ENCODE data around the gene PCMT1.
"Not testable (repeated sequence)": the region's sequence is repeated elsewhere in the genome, so short reads cannot be mapped to it uniquely, and the experiment has no call there.

Gene PCMT1

DNA sequence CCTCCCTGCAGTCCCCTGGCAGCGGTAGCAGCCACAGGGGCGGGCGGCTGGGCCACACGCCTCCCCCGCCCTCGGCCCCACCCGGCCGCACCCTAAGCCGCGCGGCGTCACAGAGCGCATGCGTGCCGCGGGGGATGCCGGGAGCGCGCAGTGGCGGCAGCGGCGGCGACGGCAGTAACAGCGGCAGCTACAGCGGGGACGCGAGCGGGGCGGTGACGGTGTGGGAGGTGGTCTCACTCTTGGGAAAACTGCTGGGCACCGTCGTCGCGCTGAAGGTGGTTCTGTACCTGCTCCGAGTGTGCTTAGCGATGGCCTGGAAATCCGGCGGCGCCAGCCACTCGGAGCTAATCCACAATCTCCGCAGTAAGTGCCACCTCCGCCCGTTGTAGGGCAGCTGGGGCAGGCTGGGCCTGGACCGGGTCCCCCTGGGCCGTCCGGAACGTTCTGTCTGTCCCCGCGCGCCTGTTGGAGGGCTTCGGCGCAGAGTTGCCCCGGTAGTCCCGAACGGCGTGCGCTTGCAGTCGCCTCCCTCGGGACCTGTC is at the start of gene PCMT1:
Gene PCMT1 (plus strand): TSS at position 148 of the 542 bp plus-strand sequence. CDS start 161 bp downstream, at position 309.
- DNase-seq (ENCODE audit: low read depth): peak; percentile 80

DNA sequence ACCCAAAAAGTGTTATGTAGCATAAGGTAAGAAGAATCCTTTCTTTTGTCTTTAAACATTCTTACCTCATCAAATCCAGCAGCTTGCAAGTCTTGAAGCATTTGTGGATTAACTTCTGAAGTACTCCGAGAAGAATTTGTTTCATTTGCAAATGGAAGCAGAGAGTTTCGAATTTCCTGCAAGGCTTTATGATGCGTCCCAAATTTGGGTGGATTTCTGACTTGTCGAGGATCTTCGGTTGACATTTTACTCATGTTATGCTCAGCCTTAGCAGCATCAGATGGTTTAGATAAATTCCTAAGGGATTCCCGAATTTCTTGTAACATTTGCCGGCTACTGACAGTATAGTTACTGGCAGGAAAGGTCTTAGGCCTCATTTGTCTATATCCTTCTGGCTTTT is 47.8 kb upstream of the PCMT1 start:
- DNase-seq (ENCODE audit: low read depth): no peak

DNA sequence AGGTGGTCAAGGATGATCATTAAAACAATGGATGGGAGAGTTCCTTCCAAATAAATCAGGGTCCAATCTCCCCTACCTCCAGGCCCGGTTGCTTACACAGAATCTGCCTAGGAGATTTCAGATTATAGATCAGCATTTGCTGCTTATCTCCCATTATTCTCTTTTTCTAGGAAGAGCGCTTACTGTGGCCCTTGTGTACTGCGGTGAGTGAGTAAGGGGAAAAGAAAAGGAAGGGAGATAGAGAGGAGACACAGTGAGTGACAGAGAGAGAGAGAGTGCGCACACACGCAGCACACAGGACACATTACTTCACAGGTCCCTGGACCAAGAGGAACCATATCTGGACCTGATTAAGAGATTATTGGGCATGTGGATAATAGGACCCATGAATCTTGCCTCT is 37.8 kb upstream of the PCMT1 start:
- no peak for DNase-seq (ENCODE audit: low read depth)

GRCh38 chr6:149714442-149714841 is 35.1 kb upstream of the PCMT1 start:
- DNase-seq (ENCODE audit: low read depth): no peak

- no peak for DNase-seq (ENCODE audit: low read depth)
These were observed 33.2 kb upstream of the PCMT1 start for GRCh38 chr6:149716181-149716963.

DNA sequence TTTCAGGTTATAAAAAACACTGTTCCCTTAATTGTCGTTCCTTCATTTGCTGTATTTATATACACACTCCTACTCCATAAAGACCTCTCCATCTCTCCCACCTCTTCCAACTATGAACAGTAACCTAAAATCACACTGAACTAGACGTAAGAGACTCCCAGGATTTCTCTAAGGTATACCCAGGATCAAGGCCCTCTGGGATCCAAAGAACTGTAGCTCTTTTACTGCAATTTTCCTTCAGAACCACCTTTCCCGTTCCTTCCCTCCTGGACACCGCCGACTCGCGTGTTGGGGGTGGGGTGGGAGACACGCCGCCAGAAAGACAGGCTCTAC is 32.3 kb upstream of the PCMT1 start:
- DNase-seq (ENCODE audit: low read depth): no peak

GRCh38 chr6:149717588-149718458 is 31.7 kb upstream of the PCMT1 start, which contains the start of gene LATS1:
LATS1 (minus strand) TSS chr6:149718101; CDS start chr6:149702126, 15,975 bp downstream.
- peak; percentile 84 for DNase-seq (ENCODE audit: low read depth)

GRCh38 chr6:149719531-149719930 is 30.0 kb upstream of the PCMT1 start:
- no peak for DNase-seq (ENCODE audit: low read depth)

GRCh38 chr6:149723262-149723661 is 26.3 kb upstream of the PCMT1 start:
- no peak for DNase-seq (ENCODE audit: low read depth)

DNA sequence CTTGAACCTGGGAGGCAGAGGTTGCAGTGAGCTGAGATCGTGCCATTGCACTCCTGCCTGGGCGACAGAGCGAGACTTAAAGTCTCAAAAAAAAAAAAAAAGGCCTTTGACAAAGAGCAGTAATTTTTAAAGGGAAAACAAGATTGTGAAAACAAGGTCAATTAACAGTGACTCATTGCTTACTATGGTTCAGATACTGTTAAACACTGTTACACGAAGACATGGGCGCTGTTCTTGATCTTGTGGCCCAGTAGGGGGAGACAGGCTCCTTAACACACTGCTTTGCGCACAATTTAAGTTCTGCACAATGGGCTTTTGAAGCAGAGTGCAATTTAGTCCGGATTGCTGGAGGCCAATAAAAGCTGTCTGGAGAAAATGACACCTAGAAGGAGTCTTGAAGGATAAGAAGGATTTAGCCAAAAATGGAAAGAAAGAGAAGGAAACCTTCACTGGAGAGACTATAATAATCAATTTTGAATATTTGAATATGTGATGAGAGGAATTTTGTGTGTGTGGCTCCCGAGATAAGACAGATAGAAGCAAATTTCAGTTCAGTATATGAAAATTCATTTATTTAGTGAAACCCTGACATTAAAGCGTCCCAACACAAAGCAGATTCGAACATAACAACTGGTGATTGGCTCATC is 25.6 kb upstream of the PCMT1 start:
- DNase-seq (ENCODE audit: low read depth): peak; percentile 68

- DNase-seq (ENCODE audit: low read depth): no peak
These were observed 23.8 kb upstream of the PCMT1 start for GRCh38 chr6:149725785-149726184.

DNA sequence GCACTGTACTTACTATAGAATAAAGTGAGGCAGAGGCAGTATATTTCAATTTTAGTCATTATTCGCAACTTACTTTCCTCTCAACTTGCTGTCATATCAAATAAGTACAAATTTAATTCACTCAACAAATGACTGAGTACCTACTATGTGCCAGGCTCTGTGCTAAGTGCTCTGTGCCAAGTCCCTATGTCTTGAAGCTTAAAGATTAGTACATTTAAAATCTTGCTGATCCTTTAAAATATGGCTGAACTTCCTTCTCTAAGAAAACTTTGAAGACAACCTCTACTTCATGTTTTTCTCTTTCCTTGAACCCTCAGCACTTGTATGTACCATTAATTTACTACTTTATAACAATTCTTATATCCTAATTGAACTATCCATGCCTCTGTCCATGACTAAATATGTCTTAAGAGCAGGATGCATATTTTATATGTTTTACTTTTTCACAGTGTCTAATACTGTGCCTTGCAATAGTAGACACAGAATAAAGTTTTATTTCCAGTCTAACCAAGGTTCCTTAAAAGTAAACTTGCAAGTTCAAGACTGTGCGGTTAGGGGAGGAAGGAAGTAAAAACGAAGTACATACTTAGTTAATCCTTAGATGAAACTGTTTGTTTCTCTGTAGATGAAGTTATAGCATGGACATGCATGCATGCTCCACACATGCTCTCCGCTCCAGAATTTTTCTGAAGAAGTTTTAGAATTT is 21.6 kb upstream of the PCMT1 start:
- DNase-seq (ENCODE audit: low read depth): no peak

- DNase-seq (ENCODE audit: low read depth): no peak
These were observed 20.9 kb upstream of the PCMT1 start for GRCh38 chr6:149728499-149729234.

GRCh38 chr6:149729824-149730223 is 19.7 kb upstream of the PCMT1 start:
- no peak for DNase-seq (ENCODE audit: low read depth)

- no peak for DNase-seq (ENCODE audit: low read depth)
These were observed 16.3 kb upstream of the PCMT1 start for GRCh38 chr6:149733089-149733720.

DNA sequence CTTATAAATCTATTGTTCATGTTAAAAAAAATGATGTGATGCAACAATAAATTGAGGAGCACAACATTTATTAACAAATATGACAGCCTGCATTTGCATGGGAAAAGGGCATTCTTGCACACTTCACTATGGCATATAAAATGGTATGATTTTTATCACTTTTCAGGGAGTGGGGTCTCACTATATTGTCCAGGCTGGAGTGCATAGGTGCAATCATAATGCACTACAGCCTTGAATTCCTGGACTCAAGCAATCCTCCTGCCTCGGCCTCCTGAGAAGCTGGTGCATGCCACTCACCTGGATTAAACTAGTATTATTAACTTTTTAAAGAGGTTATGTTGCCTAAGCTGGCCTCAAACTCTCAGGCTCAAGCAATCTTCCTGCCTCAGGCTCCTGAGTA is 14.6 kb upstream of the PCMT1 start:
- no peak for DNase-seq (ENCODE audit: low read depth)

GRCh38 chr6:149745252-149745651 is 4.3 kb upstream of the PCMT1 start:
- DNase-seq (ENCODE audit: low read depth): not testable (repeated sequence)

DNA sequence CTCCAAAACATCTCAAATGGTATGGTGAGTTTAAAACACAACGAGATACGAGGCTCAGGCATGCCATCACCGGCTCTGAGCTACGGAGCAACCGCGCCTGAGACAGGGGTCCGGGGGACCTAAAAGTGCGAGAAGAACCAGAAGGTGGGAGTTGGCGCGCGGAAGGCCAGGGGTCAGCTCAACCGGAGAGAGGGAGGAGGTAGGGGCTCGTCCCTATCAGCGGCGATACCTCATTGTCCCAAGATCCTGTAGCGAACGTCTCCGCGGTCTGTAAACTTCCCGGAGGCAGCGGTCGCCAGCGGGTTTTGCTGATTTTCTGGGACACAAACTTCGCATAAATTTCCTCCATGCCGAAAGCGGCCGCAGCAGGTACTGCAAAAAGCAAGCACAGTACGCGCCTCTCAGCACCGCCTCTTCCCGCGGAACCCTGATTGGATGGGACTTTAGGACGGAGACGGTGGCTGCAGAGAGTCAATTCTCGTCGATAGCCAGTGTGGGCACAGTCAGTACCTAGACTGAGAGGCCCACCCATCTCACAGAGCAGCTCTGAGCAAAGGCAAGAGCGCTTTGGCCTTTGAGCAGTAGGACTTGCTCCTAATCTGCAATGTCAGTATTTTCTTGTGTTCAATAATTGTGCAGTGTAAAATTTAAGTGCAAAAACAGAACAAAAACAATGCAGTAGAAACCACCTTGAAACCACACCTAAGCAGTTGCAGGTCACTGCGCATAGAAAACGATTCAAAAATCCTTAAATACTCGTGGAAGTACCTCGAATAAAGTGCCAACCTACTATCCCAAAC is 3.2 kb upstream of the PCMT1 start, which contains the start of gene NUP43:
Gene NUP43 (minus strand): TSS at position 383 of the 800 bp plus-strand sequence. CDS start 34 bp downstream, at position 349.
- DNase-seq (ENCODE audit: low read depth): peak; percentile 87

DNA sequence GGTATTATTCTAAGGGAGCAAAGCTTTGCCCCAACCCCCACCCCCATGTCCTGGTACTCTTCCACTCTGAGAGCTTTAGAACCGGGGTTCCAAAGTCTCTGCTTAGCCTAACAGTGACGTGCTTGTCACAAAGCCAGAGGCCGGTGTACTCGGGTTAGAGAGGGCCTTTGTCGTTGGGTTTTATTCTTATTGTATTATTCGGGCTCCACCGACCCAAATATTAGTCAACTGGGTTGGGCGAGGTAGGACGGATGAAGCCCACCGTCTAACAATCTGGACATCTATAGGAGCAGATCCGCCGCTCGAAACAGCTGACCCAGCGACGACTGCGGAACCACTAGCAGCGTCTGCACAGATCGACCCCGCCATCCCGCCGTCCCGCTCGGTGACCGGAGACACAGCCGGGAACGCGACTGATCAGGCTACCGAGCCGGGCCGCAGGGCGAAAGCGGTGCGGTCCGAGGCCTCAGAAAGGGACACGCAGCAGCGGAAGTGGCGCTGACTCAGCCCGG is 403 bp upstream of the PCMT1 start:
- DNase-seq (ENCODE audit: low read depth): not testable (repeated sequence)
